ENCODE data around the gene TBCE. TPM values are rescaled to one million over a fixed set of nuclear protein-coding genes. Genes with fewer than 3 reads are reported as not detected.

Gene TBCE
- total and polyA plus RNA-seq, 9 of the 15 experiments (the other 6 are each of a cell fraction or from before 2014, with no cell fraction given) = 52.6 to 92.1 (median 82.1) TPM

- TF ChIP-seq CEBPZ (IDR thresholded peaks at IDR 0.05; ENCODE audit: borderline replicate concordance, low read depth, low read length) = no peak
- no peak for TF ChIP-seq RNF219 (CRISPR knock-in tag; IDR thresholded peaks at IDR 0.05)
- no peak for TF ChIP-seq CBX1 (IDR thresholded peaks at IDR 0.05; ENCODE audit: low read depth)
- TF ChIP-seq EWSR1 (IDR thresholded peaks at IDR 0.05; ENCODE audit: borderline replicate concordance, low read depth, partially characterized antibody) = no peak
- TF ChIP-seq ZNF212 (CRISPR knock-in tag; IDR thresholded peaks at IDR 0.05) = no peak
- TF ChIP-seq MXI1 (IDR thresholded peaks at IDR 0.05; ENCODE audit: low read depth, low read length) = no peak
- TF ChIP-seq HBP1 (CRISPR knock-in tag; IDR thresholded peaks at IDR 0.05) = no peak
- no peak for TF ChIP-seq SNAPC5 (CRISPR knock-in tag; IDR thresholded peaks at IDR 0.05)
- 0 out of 2 replicates have a peak, but pooled peaks have one; percentile 35 for TF ChIP-seq GTF2E2 (tag; IDR thresholded peaks at IDR 0.05)
- TF ChIP-seq ZNF79 (CRISPR knock-in tag; IDR thresholded peaks at IDR 0.05; ENCODE audit: low read depth) = no peak
- TF ChIP-seq RERE (CRISPR knock-in tag; IDR thresholded peaks at IDR 0.05; ENCODE audit: borderline replicate concordance) = no peak
- no peak for TF ChIP-seq ZNF347 (CRISPR knock-in tag; IDR thresholded peaks at IDR 0.05; ENCODE audit: low read depth)
- no peak for TF ChIP-seq MTA2 (IDR thresholded peaks at IDR 0.05; ENCODE audit: low read depth)
Observed at GRCh38 chr1:235415008-235415904, 48.0 kb downstream of the TBCE start (continued).
